Ovary (tissue), 3 donors: ENCODE data around the gene BAG5.

Source experiments
- POLR2A ChIP-seq: fragments of 450-650 bp; IDR thresholded peaks from one replicate; pipeline ENCODE4 v1.6.1; 2017; ENCODE audit warnings: antibody characterized with exemption, mild to moderate bottlenecking, moderate library complexity
- TF ChIP-seq, protein P1 (sequence below), 3 donors: fragments of 450-650 bp in 2 of 3; fragments of 200-600 bp in 1 of 3; IDR thresholded peaks; one replicate each; pipeline versions ENCODE4 v1.5.1 to v1.8.0; 2016 to 2022; ENCODE audit warnings: antibody characterized with exemption in 3 of 3, mild to moderate bottlenecking in 1 of 3
- donor health status: DM: no; HTN: no; CAD: no.

DNA sequence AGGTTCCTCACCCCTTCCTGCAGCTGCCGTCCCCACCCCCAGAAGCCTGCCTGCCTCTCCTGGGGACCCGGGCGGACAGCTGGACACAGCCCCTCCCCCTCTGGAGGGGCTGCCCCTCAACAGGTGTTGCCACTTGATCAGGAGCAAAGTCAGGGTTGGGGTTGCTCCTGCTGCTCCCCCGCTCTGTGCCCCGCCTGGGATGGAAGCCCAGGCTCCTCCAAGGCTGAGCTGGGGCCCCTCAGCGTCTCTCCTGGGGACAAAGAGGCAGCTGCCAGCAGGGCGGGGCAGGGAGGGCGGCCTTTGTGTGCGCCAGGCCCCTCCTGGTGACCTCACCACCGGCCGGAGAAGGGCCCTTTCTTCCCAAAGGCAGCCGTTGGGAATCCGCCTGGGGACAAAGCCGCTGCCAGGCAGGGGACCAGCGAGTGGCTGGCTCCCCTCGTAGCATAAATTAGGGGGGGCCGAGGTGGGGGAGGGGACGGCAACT lies 19.8 kb downstream of the BAG5 start:
- TF ChIP-seq, protein P1, sequence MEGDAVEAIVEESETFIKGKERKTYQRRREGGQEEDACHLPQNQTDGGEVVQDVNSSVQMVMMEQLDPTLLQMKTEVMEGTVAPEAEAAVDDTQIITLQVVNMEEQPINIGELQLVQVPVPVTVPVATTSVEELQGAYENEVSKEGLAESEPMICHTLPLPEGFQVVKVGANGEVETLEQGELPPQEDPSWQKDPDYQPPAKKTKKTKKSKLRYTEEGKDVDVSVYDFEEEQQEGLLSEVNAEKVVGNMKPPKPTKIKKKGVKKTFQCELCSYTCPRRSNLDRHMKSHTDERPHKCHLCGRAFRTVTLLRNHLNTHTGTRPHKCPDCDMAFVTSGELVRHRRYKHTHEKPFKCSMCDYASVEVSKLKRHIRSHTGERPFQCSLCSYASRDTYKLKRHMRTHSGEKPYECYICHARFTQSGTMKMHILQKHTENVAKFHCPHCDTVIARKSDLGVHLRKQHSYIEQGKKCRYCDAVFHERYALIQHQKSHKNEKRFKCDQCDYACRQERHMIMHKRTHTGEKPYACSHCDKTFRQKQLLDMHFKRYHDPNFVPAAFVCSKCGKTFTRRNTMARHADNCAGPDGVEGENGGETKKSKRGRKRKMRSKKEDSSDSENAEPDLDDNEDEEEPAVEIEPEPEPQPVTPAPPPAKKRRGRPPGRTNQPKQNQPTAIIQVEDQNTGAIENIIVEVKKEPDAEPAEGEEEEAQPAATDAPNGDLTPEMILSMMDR (IDR thresholded peaks at IDR 0.05), result no peak
- TF ChIP-seq POLR2A, result no peak
